NCI-H2107 treated with DMSO at 0.1 percent for 48 hours (cell line): ENCODE measurements around the gene LONP2.

Source experiments
- DNase-seq: peaks from one replicate; lab custom pipeline; 2025; ENCODE audit not compliant: unreplicated experiment; lab: John Stamatoyannopoulos, UW

The LONP2 gene, protein sequence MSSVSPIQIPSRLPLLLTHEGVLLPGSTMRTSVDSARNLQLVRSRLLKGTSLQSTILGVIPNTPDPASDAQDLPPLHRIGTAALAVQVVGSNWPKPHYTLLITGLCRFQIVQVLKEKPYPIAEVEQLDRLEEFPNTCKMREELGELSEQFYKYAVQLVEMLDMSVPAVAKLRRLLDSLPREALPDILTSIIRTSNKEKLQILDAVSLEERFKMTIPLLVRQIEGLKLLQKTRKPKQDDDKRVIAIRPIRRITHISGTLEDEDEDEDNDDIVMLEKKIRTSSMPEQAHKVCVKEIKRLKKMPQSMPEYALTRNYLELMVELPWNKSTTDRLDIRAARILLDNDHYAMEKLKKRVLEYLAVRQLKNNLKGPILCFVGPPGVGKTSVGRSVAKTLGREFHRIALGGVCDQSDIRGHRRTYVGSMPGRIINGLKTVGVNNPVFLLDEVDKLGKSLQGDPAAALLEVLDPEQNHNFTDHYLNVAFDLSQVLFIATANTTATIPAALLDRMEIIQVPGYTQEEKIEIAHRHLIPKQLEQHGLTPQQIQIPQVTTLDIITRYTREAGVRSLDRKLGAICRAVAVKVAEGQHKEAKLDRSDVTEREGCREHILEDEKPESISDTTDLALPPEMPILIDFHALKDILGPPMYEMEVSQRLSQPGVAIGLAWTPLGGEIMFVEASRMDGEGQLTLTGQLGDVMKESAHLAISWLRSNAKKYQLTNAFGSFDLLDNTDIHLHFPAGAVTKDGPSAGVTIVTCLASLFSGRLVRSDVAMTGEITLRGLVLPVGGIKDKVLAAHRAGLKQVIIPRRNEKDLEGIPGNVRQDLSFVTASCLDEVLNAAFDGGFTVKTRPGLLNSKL

DNA sequence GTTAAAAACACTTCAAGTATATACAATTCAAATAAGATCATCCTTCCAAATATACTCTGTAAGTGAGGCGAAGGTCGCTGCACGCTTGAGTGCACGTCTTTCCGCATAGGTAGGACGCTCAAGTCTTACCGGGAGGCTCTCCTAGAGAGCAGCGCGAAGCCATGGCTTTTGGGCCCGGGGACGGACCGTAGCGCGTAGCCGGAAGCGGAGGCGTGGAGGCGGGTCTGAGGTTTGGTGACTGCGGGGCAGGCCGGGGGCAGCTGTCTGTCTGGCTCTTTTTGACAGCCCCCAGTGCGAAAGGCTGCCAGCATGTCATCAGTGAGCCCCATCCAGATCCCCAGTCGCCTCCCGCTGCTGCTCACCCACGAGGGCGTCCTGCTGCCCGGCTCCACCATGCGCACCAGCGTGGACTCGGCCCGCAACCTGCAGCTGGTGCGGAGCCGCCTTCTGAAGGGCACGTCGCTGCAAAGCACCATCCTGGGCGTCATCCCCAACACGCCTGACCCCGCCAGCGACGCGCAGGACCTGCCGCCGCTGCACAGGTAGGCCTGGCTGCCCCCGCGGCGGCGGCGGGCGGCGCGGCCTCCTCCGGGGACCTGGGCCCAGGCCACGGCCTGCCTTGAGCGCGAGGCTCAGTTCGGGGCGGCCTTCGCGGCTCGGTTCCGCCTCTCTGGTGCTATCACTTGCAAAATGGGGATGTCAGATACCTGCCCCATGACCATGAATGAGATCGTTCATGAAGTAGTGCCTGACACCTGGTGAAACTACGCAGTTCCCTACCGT is at the start of gene LONP2:
TSS of gene LONP2 (plus strand) at position 221 of the 783 bp plus-strand sequence. CDS start at position 310, 89 bp downstream.
- peak; percentile 61 for DNase-seq

DNA sequence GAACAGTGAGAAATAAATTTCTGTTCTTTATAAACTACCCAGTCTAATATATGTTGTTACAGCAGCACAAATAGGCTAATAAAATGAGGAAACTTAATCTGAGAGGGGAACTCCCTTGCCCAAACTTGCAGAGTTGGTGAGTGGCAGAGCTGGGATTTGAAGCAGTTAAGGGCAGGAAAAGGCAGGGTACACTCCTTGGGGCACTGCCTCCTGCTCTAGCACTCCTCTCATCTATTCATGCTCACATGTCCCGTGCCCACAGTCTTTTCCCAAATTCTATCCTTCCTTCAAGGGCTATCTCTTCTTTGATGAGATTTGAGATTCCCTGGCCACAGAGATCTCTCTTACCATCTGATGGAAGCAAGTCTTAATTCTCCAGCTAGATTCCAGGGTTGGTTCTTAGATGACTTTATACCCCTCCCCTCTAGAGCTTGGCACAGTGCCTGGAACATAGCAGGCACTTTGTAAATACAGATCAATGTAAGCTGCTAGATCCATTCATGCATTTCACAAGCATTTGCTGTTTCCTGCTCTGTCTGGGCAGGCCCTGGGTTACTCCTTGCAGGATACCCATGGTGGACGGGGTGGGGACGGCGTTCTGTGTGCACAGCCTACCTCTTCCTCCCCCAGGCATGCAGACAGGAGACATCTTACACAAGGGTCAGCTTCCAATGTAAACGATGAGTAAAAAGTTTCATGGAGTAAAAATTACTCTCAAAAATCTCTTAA is 49.1 kb upstream of the LONP2 start:
- DNase-seq, result peak; percentile 45

DNA sequence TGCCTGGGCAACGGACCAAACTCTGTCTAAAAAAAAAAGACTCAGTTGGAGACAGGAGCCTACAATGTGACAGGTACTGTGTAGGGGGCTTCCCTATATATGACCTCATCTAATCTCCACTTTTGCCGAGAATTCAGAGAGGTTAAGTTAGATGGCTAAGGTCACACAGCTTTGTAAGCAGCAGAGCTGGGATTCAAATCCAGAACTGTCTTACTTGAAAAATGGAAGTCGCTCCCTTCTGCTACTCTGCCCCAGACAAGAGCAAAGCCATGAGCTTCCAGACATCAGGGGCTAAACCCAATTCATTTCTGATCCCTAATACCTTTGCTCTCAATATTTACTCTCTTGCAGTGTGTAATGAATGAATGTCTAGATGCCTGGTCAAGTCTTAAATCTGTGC is 46.8 kb upstream of the LONP2 start:
- peak; percentile 93 for DNase-seq

DNA sequence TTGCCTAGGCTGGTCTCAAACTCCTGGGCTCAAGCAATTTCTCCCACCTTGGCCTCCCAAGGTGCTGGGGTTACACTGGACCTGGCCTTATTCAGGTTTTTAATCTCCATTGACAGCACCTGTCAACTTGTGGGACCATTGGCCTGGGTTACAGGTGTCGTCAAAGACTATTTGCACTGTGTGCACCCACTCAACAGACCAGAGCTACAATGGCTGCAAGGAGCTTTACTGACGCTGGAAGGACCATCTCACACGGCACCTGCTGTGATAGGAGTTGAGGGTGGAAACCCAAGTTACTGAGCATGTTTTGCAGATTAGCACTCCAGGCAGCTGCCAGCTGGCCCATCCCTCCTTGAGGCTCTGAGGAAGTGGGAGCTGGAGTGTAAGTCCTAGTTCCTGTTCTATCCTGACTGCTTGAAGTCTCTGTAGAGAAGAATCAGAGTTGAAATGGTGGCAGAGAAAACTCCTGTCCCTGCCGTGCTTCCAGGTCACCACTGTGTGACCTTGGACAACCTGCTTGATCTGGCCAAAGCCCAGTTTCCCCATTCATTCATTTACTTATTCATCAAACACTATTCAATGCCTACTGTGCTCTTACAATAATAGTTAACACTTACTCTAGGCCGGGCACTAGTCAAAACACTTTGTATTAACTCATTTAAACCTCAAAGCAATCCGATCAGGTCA is 42.4 kb upstream of the LONP2 start:
- DNase-seq, result no peak

DNA sequence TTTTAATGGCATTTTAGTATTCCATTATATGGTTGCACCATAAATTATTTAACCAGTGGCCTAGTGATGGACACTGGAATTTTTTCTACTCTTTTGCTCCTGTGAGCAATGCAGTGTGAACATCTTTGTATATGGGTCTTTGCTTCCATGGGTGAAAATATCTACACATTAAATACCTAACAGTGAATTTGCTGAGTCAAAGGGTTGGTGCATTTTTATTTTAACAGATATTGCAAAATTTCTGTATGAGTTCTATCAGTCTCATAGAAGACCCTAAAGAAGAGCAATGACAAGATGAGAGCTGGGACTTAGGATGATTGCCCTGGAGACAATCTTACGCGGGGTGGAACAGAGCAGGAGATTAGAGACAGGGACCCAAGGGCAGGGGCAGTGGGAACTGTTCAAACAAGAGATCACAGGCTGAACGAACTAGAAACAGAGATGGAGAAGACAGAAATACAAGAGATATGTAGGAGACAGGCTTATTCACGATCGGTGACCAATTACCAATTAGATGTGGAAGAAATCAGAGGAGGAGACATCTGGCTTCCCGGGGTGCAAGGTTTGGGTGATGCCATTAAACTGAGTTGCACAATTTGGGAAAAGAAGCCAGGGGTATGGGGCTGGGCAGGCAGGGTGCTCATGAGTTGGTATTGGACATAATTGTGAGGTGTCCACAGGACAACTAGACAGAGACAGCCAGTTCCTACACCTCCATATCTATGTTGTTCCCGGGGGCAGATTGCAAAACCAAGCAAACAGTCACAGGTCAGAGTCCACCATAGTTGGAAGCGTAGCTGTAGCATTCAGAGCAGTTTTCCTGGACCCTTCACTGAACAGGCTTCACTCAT is 39.9 kb upstream of the LONP2 start:
- DNase-seq, result no peak

DNA sequence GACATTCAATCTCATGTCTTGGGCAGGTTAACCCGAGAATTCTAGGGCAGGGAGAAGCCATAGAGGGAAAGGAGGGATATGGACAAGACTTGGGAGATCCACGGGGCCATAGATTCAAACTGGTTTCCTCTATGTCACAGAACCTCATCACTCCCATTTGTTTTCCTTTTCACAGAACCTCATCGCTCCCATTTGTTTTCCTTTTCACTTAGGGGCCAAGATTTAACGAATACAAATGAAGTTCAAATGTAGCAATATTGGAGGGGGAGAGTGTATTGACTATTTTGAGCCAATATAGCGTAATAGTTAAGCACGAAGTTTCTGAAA is 39.3 kb upstream of the LONP2 start:
- DNase-seq, result no peak

DNA sequence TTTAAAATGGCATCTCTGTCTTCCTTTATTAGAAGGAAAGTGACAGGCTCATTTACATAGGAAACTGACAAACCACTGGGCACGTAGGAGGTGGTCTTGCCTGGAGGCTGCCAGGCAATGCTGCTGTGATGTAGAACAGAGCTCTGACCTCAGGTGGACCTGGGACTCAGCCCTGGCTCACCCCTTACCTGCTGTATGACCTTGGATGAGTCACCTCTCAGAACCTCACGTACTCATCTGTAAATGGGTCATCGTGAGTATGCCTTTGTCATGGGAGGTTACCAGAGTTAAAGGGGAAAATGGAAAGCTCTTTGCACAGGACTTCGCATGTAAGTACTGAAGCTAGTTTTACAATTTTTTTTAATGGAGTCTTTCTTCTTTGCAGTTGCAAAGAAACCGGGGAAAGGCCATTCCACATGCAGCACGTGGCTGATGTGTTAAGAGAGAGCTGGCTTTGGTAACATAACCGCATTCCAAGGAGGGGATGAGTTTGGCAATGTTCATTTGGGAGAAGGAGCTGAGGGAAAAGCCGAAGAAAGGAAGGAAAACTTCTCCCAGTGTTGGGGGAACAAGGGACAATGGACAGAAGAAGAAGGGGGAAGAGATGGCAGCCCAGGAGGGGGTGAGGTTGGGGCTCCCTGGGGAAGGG is 37.4 kb upstream of the LONP2 start:
- no peak for DNase-seq

DNA sequence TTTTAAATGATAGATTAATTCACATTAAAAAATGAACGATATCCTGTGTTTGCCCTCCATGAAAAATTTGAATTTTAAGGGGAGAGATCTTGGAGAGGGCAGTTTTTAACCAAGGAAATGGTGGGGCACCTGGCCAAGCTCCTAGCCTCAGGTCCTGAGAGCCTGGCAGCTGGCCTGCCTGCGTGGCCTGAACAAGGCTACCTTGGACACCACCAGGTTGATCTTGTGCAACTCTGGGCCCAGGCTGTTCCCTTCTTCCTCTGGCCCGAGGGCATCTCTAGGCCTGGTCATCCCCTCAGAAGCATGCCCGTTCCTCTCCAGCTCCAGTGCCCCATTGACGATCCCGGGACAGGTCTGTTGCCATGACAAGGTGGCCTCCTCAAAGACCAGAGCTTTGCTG is 33.4 kb upstream of the LONP2 start:
- no peak for DNase-seq

DNA sequence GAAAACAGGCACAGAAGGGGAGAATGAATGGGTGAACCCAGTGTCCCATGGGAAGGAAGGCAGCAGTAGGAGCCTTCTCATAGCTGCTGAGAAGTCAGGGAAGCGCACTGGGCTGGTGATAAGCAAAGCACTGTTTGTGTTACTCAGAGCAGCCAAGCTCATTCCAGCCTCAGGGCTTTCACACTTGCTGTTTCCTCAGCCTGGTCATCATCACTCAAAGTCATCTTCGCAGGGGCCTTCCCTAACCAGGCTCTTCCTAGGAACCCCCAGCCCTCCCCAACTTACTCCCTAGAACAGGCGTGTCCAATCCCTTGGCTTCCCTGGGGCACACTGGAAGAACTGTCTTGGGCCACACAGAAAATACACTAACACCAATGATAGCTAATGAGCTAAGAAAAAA is 32.1 kb upstream of the LONP2 start:
- no peak for DNase-seq

DNA sequence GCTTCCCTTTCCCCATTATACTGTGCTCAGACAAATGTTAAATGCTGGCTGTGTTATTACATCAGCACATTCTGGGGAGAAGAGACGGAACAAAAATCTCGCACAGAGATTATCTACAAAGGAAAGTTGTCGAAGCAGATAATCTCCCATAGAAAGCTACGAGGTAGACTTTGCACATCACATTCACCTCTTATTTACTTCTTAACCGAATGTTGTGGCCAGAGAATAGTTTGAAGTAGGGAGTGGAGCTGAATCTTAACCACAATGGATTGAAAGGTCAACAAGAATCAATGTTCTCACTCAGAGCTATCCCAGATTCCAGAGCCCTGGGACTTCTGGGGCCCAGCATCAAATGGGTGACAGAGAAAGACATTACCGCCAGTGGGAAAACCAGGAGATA is 28.4 kb upstream of the LONP2 start:
- DNase-seq, result no peak

DNA sequence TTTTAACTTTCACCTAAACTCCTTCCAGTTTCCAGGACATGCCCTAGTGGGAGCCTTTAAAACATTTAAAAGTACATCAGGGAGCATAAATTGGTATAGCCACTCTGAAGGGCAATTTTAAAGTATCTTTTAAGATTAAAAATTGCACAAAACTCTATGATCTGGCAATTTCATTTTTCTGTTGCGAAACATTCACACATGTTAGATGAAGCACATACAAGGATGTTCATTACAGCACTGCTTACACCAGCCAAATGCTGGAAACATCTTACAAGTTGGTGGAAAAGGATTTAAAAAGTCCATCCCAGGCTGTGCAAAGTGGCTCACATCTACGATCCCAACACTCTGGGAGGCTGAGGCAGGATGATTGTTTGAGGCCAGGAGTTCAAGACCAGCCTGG is 26.4 kb upstream of the LONP2 start:
- no peak for DNase-seq

DNA sequence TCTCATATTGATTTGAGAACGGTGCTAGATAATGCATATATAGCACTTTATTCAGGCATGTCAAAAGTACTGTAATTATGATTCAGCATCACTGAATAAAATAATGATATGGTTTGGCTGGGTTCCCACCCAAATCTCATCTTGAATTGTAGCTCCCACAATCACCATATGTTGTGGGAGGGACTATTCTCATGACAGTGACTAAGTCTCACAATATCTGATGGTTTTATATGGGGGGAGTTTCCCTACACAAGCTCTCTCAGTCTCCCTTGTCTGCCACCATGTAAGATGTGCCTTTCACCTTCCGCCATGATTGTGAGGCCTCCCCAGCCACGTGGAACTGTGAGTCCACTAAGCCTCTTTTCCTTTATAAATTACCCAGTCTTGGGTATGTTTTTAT is 25.6 kb upstream of the LONP2 start:
- no peak for DNase-seq

DNA sequence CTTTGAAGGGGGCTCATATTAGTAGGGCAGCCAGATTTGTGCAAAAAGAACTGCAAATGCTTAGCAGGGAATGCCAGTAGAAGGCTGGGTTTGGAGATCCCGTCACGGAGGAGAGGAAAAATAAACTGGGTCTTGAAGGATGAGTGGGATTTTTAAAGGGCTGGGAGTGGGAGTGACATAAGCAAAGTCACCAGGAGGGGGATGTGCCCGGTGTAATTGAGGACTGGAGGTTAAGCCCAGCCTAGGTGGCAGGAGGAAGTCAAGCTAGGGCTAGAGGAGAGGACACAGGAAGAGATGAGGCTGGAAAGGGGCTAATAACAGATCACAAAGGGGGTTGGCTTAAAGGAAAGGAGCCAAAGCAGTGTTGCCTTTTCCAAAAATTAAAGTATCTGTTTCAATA is 23.2 kb upstream of the LONP2 start:
- DNase-seq, result no peak

DNA sequence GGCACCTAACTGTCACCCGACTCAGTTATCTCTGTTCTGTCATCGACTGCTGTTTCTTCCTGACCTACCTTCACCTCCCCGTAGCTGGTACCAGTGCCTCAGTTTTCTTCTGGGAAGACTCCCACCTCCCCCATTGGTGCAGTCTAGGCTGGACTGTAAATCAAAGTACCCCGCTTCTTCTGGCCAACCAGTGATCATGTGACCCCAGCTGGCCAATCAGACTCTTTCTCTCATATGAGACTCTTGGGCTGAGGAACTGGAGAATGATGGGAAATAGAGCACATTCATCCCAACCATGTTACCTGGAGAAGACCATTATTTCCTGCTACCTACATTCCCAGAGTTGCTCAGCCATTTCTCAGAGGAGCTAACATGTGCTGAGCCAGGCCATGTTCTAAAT is 20.6 kb upstream of the LONP2 start:
- DNase-seq, result no peak

DNA sequence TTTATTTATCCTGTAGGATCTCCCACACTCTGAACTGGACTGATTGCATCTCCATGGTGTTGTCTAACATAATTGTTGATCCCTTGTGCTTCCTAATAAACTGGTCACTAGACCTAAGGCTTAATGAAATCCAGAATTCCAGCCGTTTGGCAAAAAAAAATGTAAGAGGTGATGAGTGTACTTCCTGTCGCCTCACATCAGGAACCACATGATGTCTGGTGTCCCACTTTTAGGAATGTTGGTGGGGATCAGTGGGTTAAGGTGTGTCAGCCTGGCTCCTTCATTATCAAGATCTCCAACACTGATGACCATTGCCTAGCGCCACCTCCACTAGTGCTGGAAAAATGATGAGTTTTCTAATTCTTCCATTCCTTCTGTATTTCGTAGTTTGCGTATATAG is 18.6 kb upstream of the LONP2 start:
- DNase-seq, result no peak

DNA sequence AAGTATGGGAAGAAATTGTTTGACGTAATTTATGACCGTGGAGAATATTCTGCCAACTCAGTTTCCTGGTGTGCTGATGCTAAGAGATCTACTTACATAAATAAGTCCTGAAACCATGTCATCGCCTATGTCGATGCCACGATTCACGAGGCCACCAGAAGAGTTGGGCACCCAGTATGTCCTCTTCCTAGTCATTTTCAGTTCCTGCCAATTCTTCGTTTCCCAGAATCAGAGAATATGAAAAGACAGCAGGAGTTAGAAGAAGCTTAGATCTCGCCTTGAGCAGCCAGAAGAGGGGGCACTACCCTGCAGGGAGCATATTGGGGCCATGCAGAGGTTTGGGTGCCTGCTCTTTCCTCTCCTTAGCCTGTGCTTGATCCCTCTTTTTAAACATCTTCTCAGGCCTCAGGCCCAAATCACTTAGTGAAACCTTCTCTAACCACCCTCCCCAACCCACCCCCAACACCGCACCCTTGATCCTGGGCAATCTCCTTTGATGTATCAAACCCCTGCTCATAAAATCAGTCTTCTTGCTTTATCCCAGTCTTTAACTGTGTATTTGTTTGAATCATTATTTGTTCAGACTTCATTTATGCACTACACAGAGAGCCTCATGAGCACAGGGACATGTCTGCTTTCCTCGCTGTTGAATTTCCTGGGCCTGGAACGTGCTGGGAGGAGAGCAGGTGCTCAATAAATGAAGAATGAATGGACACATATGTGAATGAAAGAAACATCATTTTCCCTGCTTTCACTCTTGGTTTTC is 12.2 kb upstream of the LONP2 start:
- DNase-seq, result no peak

DNA sequence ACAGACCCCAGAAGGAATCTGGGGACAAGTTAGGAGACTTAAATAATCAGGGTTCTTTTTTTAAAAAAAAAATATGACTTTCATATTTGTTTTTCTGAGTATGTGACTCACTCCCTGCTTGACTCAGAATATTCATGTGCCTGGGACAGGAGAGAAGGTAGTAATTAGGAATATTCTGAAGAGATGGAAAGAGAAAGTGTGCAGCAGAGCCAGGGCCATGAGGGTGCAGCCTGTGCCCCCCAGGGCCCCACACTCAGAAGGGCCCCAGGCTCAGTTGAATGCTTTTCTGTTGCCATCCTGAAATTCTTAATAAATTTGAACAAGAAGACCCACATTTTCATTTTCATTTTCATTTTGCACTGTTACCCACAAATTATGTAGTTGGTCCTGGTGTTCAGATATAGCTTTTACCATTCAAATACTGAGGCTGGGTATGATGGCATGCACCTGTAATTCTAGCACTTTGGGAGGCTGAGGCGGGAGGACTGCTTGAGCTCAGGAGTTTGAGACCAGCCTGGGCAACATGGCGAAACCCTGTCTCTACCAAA is 11.5 kb upstream of the LONP2 start:
- DNase-seq, result no peak

DNA sequence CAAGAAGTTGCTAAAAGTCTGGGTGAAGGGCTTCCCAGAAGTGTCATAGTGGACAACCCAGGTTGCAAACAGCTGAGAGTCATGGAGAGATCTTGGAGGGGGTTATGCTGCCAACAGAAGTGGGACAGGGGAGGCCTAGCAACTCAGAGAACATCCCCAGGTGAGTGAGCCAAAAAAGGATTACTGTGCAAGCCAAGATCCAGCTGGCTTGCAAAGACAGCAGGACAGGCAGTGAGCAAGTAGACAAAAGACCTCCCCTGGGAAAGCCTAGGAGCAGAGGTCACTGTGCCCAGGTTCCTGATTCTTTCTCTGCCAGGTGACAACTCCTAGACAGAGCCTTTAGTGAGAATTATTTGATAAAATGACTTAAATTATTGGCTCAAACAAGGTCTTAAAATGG is 9.5 kb upstream of the LONP2 start:
- no peak for DNase-seq
